Stomach (tissue), 4 donors: ENCODE data around the gene RASAL2.

ENCODE experiments used
- EP300 ChIP-seq: sonication (generic); formaldehyde crosslinking; IDR thresholded peaks from one replicate; pipeline ENCODE4 v1.6.1; 2017; ENCODE audit warnings: antibody characterized with exemption
- POLR2A ChIP-seq, 4 donors: fragments of 450-650 bp; IDR thresholded peaks; one replicate each; pipeline ENCODE4 v1.6.1; 2016; ENCODE audit warnings: antibody characterized with exemption in 4 of 4, control low read depth in 2 of 4, mild to moderate bottlenecking in 1 of 4, moderate library complexity in 1 of 4
- POLR2AphosphoS5 ChIP-seq, 3 donors: sonication (generic); formaldehyde crosslinking; IDR thresholded peaks; one replicate each; pipeline ENCODE4 v1.6.1; 2016; ENCODE audit warnings: antibody characterized with exemption in 3 of 3
- TF ChIP-seq, protein P1 (sequence below), 7 experiments: fragments of 450-650 bp in 4 of 7; fragments of 200-600 bp in 3 of 7; sonication (generic) in 3 of 7; IDR thresholded peaks; one replicate each; pipeline ENCODE4 v1.5.1; 2016 to 2019; ENCODE audit warnings: antibody characterized with exemption in 7 of 7, control low read depth in 2 of 7, mild to moderate bottlenecking in 1 of 7

GRCh38 chr1:178048426-178048825 lies 45.5 kb upstream of the RASAL2 start:
- TF ChIP-seq, protein P1, sequence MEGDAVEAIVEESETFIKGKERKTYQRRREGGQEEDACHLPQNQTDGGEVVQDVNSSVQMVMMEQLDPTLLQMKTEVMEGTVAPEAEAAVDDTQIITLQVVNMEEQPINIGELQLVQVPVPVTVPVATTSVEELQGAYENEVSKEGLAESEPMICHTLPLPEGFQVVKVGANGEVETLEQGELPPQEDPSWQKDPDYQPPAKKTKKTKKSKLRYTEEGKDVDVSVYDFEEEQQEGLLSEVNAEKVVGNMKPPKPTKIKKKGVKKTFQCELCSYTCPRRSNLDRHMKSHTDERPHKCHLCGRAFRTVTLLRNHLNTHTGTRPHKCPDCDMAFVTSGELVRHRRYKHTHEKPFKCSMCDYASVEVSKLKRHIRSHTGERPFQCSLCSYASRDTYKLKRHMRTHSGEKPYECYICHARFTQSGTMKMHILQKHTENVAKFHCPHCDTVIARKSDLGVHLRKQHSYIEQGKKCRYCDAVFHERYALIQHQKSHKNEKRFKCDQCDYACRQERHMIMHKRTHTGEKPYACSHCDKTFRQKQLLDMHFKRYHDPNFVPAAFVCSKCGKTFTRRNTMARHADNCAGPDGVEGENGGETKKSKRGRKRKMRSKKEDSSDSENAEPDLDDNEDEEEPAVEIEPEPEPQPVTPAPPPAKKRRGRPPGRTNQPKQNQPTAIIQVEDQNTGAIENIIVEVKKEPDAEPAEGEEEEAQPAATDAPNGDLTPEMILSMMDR (IDR thresholded peaks at IDR 0.05): no peak
- TF ChIP-seq POLR2A (IDR thresholded peaks at IDR 0.05): no peak
- TF ChIP-seq POLR2AphosphoS5 (IDR thresholded peaks at IDR 0.05): no peak
- TF ChIP-seq EP300: no peak
